ENCODE data around the gene SPATC1L. TPM values are rescaled to one million over a fixed set of nuclear protein-coding genes. Genes with fewer than 3 reads are reported as not detected.

The SPATC1L gene
- total and polyA plus RNA-seq, 2 donors (not counting 3 experiments of a cell fraction or from before 2014, with no cell fraction given) = 11.5 to 15.3 TPM

- Histone ChIP-seq H3K4me2 (ENCODE audit: insufficient read depth, low read length) (no peak overlapping the region), H3K9ac (replicated peaks; ENCODE audit: extremely low read depth, insufficient read depth, low read length) (no peak overlapping the region), H3K27ac (ENCODE audit: insufficient read depth, low read depth, low read length) (no peak overlapping the region), H2AFZ (ENCODE audit: low read depth, low read length) (no peak overlapping the region), H3K27me3 (ENCODE audit: control insufficient read depth in 2 of 2, insufficient read depth in 2 of 2, low read length in 2 of 2) (peaks cover 0 to 4% of the 10 kb centered on the region in 2 experiments), H3K9me3 (replicated peaks; ENCODE audit: control insufficient read depth, insufficient read depth, low read length) (no peaks in the 10 kb centered on the region), H4K20me1 (replicated peaks; ENCODE audit: control insufficient read depth, extremely low read depth, insufficient read depth, low read length) (no peaks in the 10 kb centered on the region), H3K4me1 (ENCODE audit: control insufficient read depth, extremely low read depth, insufficient read depth, low read length) (no peaks in the 10 kb centered on the region), H3K79me2 (ENCODE audit: control insufficient read depth, insufficient read depth, low read length) (no peaks in the 10 kb centered on the region), H3K4me3 (replicated peaks in 1 of 3; ENCODE audit: insufficient read depth in 1 of 3, low read depth in 1 of 3, low read length in 3 of 3) (no peak overlapping the region), H3K36me3 (ENCODE audit: control insufficient read depth in 2 of 2, extremely low read depth in 1 of 2, insufficient read depth in 2 of 2, low read length in 2 of 2) (no peaks in the 10 kb centered on the region), H3K9me1 (replicated peaks; ENCODE audit: control insufficient read depth, extremely low read depth, insufficient read depth, low read length) (no peaks in the 10 kb centered on the region)
- dilution Hi-C loops (cut with MboI; ENCODE audit: extremely low pct_ligation_motif_present, low sequenced_read_pairs) (no loop called here), intact Hi-C loops (cut with micrococcal nuclease) (no loop called here)
- ChIA-PET POLR2A (no interaction called here), CTCF (no interaction called here)
- no TSS peak for BruUV-seq (replicated peaks)
- TF ChIP-seq MYC (IDR thresholded peaks at IDR 0.05; ENCODE audit: low read depth, low read length) (no peak), FOS (IDR thresholded peaks at IDR 0.05; ENCODE audit: borderline replicate concordance, insufficient read depth, low read length) (no peak), POLR2AphosphoS5 (IDR thresholded peaks at IDR 0.05; ENCODE audit: insufficient read depth, low read depth, low read length) (no peak), GATA2 (IDR thresholded peaks at IDR 0.05; ENCODE audit: insufficient read depth, insufficient read length, low read depth, low read length) (no peak)
- DNase-seq (ENCODE audit: low read depth, low spot score) = no peak
- no peak for FAIRE-seq
Observed at GRCh38 chr21:46135782-46136395, 48.4 kb downstream of the SPATC1L start.

- no TSS peak for BruUV-seq (replicated peaks)
- no peaks in the 10 kb centered on the region for H3K27me3 ChIP-seq (ENCODE audit: control insufficient read depth in 2 of 2, insufficient read depth in 2 of 2, low read length in 2 of 2)
- no peak overlapping the region for H3K4me3 ChIP-seq (replicated peaks in 1 of 3; ENCODE audit: insufficient read depth in 1 of 3, low read depth in 1 of 3, low read length in 3 of 3)
- no peaks in the 10 kb centered on the region for H3K79me2 ChIP-seq (ENCODE audit: control insufficient read depth, insufficient read depth, low read length)
- H3K4me2 ChIP-seq (ENCODE audit: insufficient read depth, low read length) = no peak overlapping the region
- ChIA-PET POLR2A (no interaction called here), CTCF (no interaction called here)
- H3K9ac ChIP-seq (replicated peaks; ENCODE audit: extremely low read depth, insufficient read depth, low read length) = no peak overlapping the region
- intact Hi-C loops (cut with micrococcal nuclease) (no loop called here), dilution Hi-C loops (cut with MboI; ENCODE audit: extremely low pct_ligation_motif_present, low sequenced_read_pairs) (no loop called here)
- no peaks in the 10 kb centered on the region for H3K36me3 ChIP-seq (ENCODE audit: control insufficient read depth in 2 of 2, extremely low read depth in 1 of 2, insufficient read depth in 2 of 2, low read length in 2 of 2)
- FAIRE-seq (no peak), DNase-seq (ENCODE audit: low read depth, low spot score) (no peak)
- H2AFZ ChIP-seq (ENCODE audit: low read depth, low read length) = no peak overlapping the region
- H3K9me3 ChIP-seq (replicated peaks; ENCODE audit: control insufficient read depth, insufficient read depth, low read length) = no peaks in the 10 kb centered on the region
- no peaks in the 10 kb centered on the region for H3K4me1 ChIP-seq (ENCODE audit: control insufficient read depth, extremely low read depth, insufficient read depth, low read length)
- no peak for TF ChIP-seq EZH2 (IDR thresholded peaks at IDR 0.05; ENCODE audit: borderline replicate concordance, low read depth, low read length, severe bottlenecking)
- no peak for TF ChIP-seq POLR2AphosphoS5 (IDR thresholded peaks at IDR 0.05; ENCODE audit: insufficient read depth, low read depth, low read length)
- TF ChIP-seq MAX (IDR thresholded peaks at IDR 0.05; ENCODE audit: insufficient read depth, insufficient read length) = no peak
- no peak for TF ChIP-seq FOS (IDR thresholded peaks at IDR 0.05; ENCODE audit: borderline replicate concordance, insufficient read depth, low read length)
- no peak for TF ChIP-seq POLR2A (IDR thresholded peaks at IDR 0.05; ENCODE audit: low read depth, low read length)
- TF ChIP-seq JUN (IDR thresholded peaks at IDR 0.05; ENCODE audit: borderline replicate concordance, insufficient read depth, insufficient read length, low read depth) = no peak
- no peak for TF ChIP-seq MYC (IDR thresholded peaks at IDR 0.05; ENCODE audit: low read depth, low read length)
- TF ChIP-seq CTCF (IDR thresholded peaks at IDR 0.05; ENCODE audit: extremely low read depth in 1 of 2, insufficient read depth in 1 of 2, low read depth in 1 of 2, low read length in 2 of 2) = no peak
- H4K20me1 ChIP-seq (replicated peaks; ENCODE audit: control insufficient read depth, extremely low read depth, insufficient read depth, low read length) = no peaks in the 10 kb centered on the region
- no peaks in the 10 kb centered on the region for H3K9me1 ChIP-seq (replicated peaks; ENCODE audit: control insufficient read depth, extremely low read depth, insufficient read depth, low read length)
- H3K27ac ChIP-seq (ENCODE audit: insufficient read depth, low read depth, low read length) = no peak overlapping the region
Observed at GRCh38 chr21:46131838-46132651, 52.2 kb downstream of the SPATC1L start.
